Activated CD8-positive, alpha-beta T cell treated with anti-CD3 and anti-CD28 coated beads for 36 hours (primary cell): Measurements from ENCODE around the gene CISH. TPM values are rescaled to one million over a fixed set of nuclear protein-coding genes. Genes with fewer than 3 reads are reported as not detected.

Experiments
- ATAC-seq: fragments of 200-7000 bp; cut with Tn5 transposase; one replicate; pipeline ENCODE4 v1.10.0; 2021; ENCODE audit warnings: mild to moderate bottlenecking, moderate library complexity
- CTCF ChIA-PET: fragments of 350-600 bp; sonication (Branson Sonifier 250); formaldehyde crosslinking; loops from one replicate; lab custom pipeline; 2021; ENCODE audit warnings: antibody characterized with exemption; lab: Charles Lee
- POLR2A ChIA-PET: fragments of 350-600 bp; sonication (Branson Sonifier 250); formaldehyde crosslinking; loops from one replicate; lab custom pipeline; 2021; ENCODE audit warnings: antibody characterized with exemption; lab: Charles Lee
- DNase-seq: peaks from one replicate; pipeline ENCODE4 v3.0.0-alpha.2; 2020
- H3K27ac Mint-ChIP-seq: one replicate; pipeline ENCODE4 v1.8.0; 2021; ENCODE audit warnings: mild to moderate bottlenecking, mixed read lengths
- H3K27me3 Mint-ChIP-seq: one replicate; pipeline ENCODE4 v1.8.0; 2021; ENCODE audit warnings: mixed read lengths
- H3K36me3 Mint-ChIP-seq: one replicate; pipeline ENCODE4 v1.8.0; 2021; ENCODE audit warnings: low read depth, mixed read lengths
- H3K4me1 Mint-ChIP-seq: one replicate; pipeline ENCODE4 v1.8.0; 2021; ENCODE audit warnings: low read depth, mixed read lengths
- H3K4me3 Mint-ChIP-seq: one replicate; pipeline ENCODE4 v1.8.0; 2021; ENCODE audit warnings: mild to moderate bottlenecking, moderate library complexity, mixed read lengths
- H3K9me3 Mint-ChIP-seq: one replicate; pipeline ENCODE4 v1.8.0; 2021; ENCODE audit warnings: mixed read lengths
- intact Hi-C: fragments of 100-400 bp; cut with micrococcal nuclease; formaldehyde crosslinking; loops from one replicate; pipeline ENCODE4 v1.10.0; 2022
- total RNA-seq, 2 experiments: library from RNA; stranded (reverse); gene quantifications; one replicate each; pipeline ENCODE4 v1.2.3, GENCODE V29; 2021
- TF ChIP-seq, protein P1 (sequence below): fragments of 200-600 bp; IDR thresholded peaks from one replicate; pipeline ENCODE4 v1.8.0; 2022; ENCODE audit warnings: antibody characterized with exemption, mild to moderate bottlenecking

The CISH gene
- total RNA-seq, 2 experiments from 2014 or later: 307 to 308 TPM

- no peak for DNase-seq
- peaks cover 97% of the 10 kb centered on the region for H3K36me3 Mint-ChIP-seq
- no peaks in the 10 kb centered on the region for H3K9me3 Mint-ChIP-seq
- ChIA-PET CTCF (interaction anchor here (1.2 to 25.1 kb wide), 7 partner anchors 10 to 38 kb away, joined by 7 to 769 read pairs (median 67); partner anchors contain the start of genes C3orf18 and HEMK1), POLR2A (interaction anchor here (0.9 to 25.6 kb wide), 8 partner anchors 12 to 777 kb away, joined by 3 to 2276 read pairs (median 18); partner anchors contain the start of genes C3orf18, HEMK1, MANF and RASSF1)
- peak overlapping the region; percentile 94 for H3K4me3 Mint-ChIP-seq
- intact Hi-C loops: no loop called here
- TF ChIP-seq, protein P1, sequence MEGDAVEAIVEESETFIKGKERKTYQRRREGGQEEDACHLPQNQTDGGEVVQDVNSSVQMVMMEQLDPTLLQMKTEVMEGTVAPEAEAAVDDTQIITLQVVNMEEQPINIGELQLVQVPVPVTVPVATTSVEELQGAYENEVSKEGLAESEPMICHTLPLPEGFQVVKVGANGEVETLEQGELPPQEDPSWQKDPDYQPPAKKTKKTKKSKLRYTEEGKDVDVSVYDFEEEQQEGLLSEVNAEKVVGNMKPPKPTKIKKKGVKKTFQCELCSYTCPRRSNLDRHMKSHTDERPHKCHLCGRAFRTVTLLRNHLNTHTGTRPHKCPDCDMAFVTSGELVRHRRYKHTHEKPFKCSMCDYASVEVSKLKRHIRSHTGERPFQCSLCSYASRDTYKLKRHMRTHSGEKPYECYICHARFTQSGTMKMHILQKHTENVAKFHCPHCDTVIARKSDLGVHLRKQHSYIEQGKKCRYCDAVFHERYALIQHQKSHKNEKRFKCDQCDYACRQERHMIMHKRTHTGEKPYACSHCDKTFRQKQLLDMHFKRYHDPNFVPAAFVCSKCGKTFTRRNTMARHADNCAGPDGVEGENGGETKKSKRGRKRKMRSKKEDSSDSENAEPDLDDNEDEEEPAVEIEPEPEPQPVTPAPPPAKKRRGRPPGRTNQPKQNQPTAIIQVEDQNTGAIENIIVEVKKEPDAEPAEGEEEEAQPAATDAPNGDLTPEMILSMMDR: no peak
- peaks cover 12% of the 10 kb centered on the region for H3K4me1 Mint-ChIP-seq
- no peaks in the 10 kb centered on the region for H3K27me3 Mint-ChIP-seq
- peak overlapping the region; percentile 100 for H3K27ac Mint-ChIP-seq
- ATAC-seq: no peak
Observed at GRCh38 chr3:50610992-50611463, 546 bp downstream of the CISH start.

- Mint-ChIP-seq H3K27me3 (no peaks in the 10 kb centered on the region), H3K4me1 (peaks cover 13% of the 10 kb centered on the region), H3K4me3 (peak overlapping the region; percentile 94), H3K27ac (peak overlapping the region; percentile 100), H3K9me3 (no peaks in the 10 kb centered on the region), H3K36me3 (peaks cover 97% of the 10 kb centered on the region)
- POLR2A ChIA-PET: interaction anchor here (0.9 to 25.8 kb wide), 15 partner anchors 2 to 777 kb away, joined by 3 to 2276 read pairs (median 6); partner anchors contain the start of genes C3orf18, CISH, DOCK3 and HEMK1
- intact Hi-C loops: no loop called here
- ATAC-seq (peak; percentile 2), DNase-seq (peak; percentile 75)
- CTCF ChIA-PET: interaction anchor here (0.7 to 25.1 kb wide), 6 partner anchors 10 to 761 kb away, joined by 3 to 769 read pairs (median 41); partner anchors contain the start of genes C3orf18 and HEMK1
- TF ChIP-seq, protein P1: no peak
Observed at GRCh38 chr3:50610181-50610971, 1.2 kb downstream of the CISH start.

- intact Hi-C loops: no loop called here
- ATAC-seq (no peak), DNase-seq (peak; percentile 37)
- peak overlapping the region; percentile 100 for H3K27ac Mint-ChIP-seq
- TF ChIP-seq, protein P1: no peak
- H3K27me3 Mint-ChIP-seq: no peaks in the 10 kb centered on the region
- POLR2A ChIA-PET: interaction anchor here (0.9 to 25.8 kb wide), 14 partner anchors 1 to 778 kb away, joined by 3 to 2276 read pairs (median 6); partner anchors contain the start of genes C3orf18, CISH, DOCK3 and HEMK1
- CTCF ChIA-PET: interaction anchor here (0.7 to 25.1 kb wide), 6 partner anchors 9 to 762 kb away, joined by 3 to 769 read pairs (median 41); partner anchors contain the start of genes C3orf18 and HEMK1
- H3K36me3 Mint-ChIP-seq: peaks cover 98% of the 10 kb centered on the region
- H3K4me1 Mint-ChIP-seq: peaks cover 15% of the 10 kb centered on the region
- no peaks in the 10 kb centered on the region for H3K9me3 Mint-ChIP-seq
- peak overlapping the region; percentile 94 for H3K4me3 Mint-ChIP-seq
Observed at GRCh38 chr3:50609763-50610085, 1.9 kb downstream of the CISH start.

GRCh38 chr3:50609071-50609762 is 2.4 kb downstream of the CISH start:
- peaks cover 17% of the 10 kb centered on the region for H3K4me1 Mint-ChIP-seq
- peaks cover 98% of the 10 kb centered on the region for H3K36me3 Mint-ChIP-seq
- ATAC-seq (no peak), DNase-seq (no peak)
- peak overlapping the region; percentile 94 for H3K4me3 Mint-ChIP-seq
- no peaks in the 10 kb centered on the region for H3K27me3 Mint-ChIP-seq
- intact Hi-C loops: no loop called here
- TF ChIP-seq, protein P1: no peak
- POLR2A ChIA-PET: interaction anchor here (0.9 to 25.8 kb wide), 13 partner anchors 1 to 776 kb away, joined by 3 to 2276 read pairs (median 6); partner anchors contain the start of genes C3orf18, CISH, DOCK3 and HEMK1
- H3K9me3 Mint-ChIP-seq: no peaks in the 10 kb centered on the region
- H3K27ac Mint-ChIP-seq: peak overlapping the region; percentile 100
- CTCF ChIA-PET: interaction anchor here (0.7 to 25.1 kb wide), 6 partner anchors 8 to 762 kb away, joined by 3 to 769 read pairs (median 41); partner anchors contain the start of genes C3orf18 and HEMK1
